OCI-M1 (cell line): Measurements from ENCODE around the gene TBC1D30.

ENCODE experiments used
- DNase-seq: peaks from one replicate; lab custom pipeline; 2025; lab: John Stamatoyannopoulos, UW

Gene TBC1D30

GRCh38 chr12:64860446-64860998 lies 36.1 kb downstream of the TBC1D30 start:
- no peak for DNase-seq

DNA sequence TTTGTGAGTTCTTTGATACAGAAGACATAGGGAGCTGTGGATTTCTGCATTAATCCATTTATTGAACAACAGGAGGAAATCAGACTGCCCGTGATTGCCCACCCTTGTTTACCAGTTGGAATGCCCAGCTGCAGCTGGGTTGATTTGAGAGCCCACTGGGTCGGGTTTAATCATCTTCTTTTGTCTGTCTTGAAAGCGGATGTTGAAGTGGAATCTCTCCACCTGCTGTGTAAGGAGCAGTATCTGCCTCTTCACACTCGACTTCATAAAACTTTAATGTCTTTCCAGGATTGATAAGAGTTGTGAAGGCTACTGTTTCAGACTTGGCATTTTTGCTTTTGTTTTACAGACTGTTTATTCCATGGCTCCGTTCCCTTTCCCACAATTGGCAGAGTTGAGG lies 39.9 kb downstream of the TBC1D30 start:
- DNase-seq: no peak

DNA sequence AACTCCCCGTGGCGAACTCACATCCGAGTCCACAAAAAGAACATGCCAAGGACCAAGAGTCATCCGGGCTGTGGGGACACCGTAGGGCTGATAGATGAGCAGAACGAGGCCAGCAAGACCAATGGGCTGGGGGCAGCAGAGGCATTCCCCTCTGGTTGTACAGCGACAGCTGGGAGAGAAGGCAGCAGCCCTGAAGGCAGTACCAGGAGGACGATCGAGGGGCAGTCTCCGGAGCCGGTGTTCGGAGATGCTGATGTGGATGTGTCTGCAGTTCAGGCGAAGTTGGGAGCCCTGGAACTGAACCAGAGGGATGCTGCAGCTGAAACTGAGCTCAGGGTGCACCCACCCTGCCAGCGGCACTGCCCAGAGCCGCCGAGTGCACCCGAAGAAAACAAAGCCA lies 50.7 kb downstream of the TBC1D30 start:
- no peak for DNase-seq

- no peak for DNase-seq
Observed at GRCh38 chr12:64876388-64877071, 52.1 kb downstream of the TBC1D30 start.

DNA sequence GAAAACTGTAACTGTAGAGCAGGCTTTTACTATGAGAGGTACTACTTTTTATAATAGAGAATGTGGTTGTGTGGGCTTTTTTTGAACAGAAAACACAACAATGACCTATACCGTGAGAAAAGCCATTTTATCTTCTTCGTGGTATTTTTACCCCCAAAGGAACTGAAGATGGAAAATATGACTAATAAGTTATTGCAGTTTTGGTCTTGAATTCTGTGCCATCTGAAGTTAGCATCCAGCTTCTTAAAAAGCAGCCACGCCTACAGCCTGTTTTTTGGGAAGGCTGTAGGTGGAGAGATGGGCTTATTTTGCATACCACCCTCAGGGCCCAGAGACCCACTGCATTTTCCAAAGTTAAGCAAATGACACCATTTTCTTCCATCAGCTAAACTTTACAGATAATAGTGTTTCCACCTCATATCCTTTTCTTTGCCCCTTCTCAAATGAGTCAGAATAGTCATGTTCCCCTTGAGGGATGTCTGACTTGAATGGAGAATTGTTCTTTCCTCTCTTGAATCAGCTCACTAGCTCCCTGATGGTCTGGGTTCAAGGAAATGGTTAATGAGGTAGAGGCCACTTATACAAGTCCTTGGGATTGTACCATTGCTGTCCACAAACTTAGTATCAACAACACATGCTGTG lies 53.0 kb downstream of the TBC1D30 start:
- DNase-seq: no peak

GRCh38 chr12:64882687-64883086 lies 58.2 kb downstream of the TBC1D30 start:
- DNase-seq: no peak

GRCh38 chr12:64883264-64884163 lies 59.1 kb downstream of the TBC1D30 start:
- DNase-seq: no peak

- DNase-seq: no peak
Observed at GRCh38 chr12:64884164-64884542, 59.7 kb downstream of the TBC1D30 start.

DNA sequence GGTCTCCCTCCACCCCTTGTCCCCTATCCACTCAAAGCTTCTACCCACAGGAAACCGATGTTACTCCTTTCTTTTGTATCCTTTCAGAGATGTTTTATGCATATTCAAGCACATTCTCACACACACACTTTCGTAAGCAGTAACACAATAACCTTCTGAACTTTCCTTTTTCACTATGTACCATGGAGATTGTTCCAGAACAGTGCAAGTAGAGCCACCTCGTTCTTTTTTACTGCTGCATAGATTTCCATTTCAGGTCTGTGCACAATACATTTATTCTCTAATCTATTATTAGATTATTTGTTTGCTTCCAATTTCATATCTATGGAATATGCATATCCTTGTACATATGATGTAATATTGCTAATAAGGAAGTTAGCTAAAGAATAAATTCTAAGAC lies 60.3 kb downstream of the TBC1D30 start:
- no peak for DNase-seq

- no peak for DNase-seq
Observed at GRCh38 chr12:64889434-64890216, 65.2 kb downstream of the TBC1D30 start.

DNA sequence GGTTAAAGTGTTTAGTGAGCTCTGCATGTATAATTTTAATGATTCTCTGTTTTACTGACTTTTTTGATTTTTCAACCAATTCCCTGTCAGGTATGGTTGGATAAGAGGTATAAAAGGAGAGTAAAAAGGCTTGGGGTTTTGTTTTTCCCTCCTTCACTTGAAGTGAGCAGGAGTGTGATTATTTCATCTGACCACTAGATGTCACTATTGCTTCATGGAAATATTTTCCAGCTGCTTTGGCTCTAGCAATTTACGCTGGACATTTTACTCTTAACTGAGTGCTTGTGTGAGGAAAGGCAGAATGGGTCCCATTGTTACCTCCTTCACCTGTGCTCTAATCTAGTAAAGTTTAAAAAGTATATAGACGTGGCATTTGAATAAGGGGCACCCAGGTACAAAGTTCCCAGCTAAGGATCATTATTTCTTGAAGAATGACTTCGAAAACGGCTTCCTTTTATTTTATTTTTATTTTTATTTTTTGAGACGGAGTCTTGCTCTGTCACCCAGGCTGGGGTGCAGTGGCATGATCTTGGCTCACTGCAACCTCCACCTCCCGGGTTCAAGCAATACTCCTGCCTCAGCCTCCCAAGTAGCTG lies 66.5 kb downstream of the TBC1D30 start:
- DNase-seq: peak; percentile 76

DNA sequence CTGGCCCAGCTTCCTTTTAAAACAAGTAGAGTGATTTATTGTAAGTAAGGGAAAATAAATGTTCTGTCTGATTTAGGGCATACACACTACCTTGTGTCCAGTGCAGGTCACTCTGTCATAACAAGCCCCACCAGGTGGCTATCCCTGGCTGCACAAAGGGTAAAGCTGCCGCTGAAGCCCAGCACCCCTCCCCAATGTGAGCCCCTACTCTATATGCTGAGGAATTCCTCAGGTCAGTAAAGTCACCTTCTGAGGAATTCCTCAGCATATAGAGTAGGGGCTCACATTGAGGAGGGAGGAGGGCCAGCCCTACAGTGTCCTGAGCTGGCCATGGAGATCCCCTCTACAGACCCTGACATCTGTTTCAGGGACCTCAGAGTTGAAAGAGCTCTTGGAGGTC lies 67.2 kb downstream of the TBC1D30 start:
- DNase-seq: no peak

DNA sequence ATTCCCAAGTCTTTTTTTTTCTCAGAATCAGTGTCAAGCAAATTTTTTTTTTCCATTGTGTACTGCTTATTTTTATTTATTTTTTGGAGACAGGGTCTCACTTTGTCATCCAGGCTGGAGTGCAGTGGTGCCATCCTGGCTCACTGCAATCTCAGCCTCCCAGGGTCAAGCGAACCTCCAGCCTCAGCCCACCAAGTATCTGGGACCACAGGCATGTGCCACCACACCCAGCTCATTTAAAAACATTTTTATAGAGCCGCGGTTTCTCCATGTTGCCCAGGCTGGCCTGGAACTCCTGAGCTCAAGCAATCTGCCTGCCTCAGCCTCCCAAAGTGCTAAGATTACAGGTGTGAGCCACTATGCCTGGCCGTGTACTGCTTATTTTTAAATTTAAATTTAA lies 68.1 kb downstream of the TBC1D30 start:
- DNase-seq: no peak

- no peak for DNase-seq
Observed at GRCh38 chr12:64893961-64894360, 69.5 kb downstream of the TBC1D30 start.

DNA sequence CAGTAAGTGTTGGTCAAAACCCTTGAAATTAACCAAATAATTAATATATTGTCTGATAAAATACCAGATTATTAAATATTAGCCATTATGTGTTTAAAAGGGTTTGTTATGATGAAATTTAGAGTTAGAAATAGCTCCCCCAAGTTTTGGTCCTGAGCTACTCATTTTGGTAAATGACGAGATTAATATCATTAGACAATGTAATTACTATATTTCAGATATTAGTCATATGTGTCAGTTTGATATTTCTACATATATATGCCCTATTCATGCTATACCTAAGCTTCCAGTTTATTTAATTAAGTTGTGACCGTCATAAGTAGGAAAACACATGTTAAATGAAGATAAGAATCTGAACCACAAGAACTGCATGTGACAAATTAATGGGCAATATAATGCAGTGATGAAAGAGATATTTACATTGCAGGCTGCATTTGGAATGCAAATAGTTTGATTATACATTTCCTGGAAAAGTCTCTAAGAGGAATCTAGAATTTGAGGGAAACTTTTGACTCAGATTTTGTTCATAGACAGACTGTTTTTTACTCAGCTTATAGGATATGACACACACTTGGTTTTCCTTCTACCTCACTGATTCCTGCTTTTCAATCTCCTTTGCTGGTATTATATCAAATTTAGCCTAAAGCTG lies 70.5 kb downstream of the TBC1D30 start:
- DNase-seq: no peak

GRCh38 chr12:64895526-64895925 lies 71.1 kb downstream of the TBC1D30 start:
- DNase-seq: no peak

- no peak for DNase-seq
Observed at GRCh38 chr12:64900540-64900939, 76.1 kb downstream of the TBC1D30 start.

DNA sequence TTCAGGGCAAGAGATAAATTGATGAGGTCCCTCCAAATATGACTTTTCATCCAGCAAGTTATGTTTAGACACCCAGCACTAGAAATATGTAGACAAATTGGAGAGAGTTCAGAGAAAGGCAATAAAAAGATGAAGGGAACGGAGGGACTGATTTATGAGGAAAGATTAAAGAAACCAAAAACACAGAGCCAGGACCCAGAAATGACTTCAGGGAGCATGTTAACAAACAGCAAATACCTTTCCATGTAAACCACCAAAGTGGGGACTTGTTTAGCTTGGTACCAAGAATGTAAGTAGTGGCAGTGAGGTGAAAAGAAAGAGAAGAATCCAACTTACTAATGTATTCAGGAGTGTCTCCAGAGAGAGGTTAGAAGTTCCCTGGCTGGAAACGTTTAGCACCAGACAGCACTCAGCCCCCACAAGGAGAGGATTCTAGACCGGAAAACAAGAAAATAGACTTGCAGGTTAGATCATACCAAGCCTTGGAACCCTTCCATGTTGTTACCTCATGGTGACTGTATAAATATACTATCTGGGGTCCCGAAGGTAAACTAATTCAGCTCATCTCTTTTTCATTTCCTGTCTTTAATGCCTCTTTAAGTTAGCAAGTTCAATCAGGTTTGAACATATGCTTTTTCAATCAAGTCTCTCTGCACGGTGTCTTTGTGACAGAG lies 79.2 kb downstream of the TBC1D30 start:
- no peak for DNase-seq

GRCh38 chr12:64907097-64907496 lies 82.7 kb downstream of the TBC1D30 start:
- no peak for DNase-seq

DNA sequence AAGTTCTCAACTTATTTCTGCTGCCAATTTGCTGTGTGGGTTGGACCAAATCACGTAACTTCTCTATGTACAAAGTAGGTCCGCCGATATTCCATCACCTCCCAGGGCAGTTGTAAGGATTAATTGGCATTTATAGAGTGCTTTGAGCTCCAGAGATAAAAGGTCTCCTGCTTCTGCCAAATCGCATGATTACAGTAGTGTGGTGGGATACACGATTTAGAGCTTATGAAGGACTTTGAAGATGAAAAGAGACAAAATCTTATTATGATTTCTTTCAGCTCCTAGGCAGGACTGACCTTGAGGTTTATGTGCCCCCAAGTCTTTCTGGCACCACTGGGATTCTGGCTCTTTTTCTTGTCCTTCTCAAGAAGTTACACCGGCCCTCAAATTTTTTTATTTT lies 84.7 kb downstream of the TBC1D30 start:
- no peak for DNase-seq
